ENCODE results near the gene ETFBKMT.

- TF ChIP-seq, protein P1, sequence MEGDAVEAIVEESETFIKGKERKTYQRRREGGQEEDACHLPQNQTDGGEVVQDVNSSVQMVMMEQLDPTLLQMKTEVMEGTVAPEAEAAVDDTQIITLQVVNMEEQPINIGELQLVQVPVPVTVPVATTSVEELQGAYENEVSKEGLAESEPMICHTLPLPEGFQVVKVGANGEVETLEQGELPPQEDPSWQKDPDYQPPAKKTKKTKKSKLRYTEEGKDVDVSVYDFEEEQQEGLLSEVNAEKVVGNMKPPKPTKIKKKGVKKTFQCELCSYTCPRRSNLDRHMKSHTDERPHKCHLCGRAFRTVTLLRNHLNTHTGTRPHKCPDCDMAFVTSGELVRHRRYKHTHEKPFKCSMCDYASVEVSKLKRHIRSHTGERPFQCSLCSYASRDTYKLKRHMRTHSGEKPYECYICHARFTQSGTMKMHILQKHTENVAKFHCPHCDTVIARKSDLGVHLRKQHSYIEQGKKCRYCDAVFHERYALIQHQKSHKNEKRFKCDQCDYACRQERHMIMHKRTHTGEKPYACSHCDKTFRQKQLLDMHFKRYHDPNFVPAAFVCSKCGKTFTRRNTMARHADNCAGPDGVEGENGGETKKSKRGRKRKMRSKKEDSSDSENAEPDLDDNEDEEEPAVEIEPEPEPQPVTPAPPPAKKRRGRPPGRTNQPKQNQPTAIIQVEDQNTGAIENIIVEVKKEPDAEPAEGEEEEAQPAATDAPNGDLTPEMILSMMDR (IDR thresholded peaks at IDR 0.05; ENCODE audit: low read depth, low read length, poor library complexity, severe bottlenecking), result no peak
- no peak for TF ChIP-seq EZH2phosphoT487 (IDR thresholded peaks at IDR 0.05; ENCODE audit: borderline replicate concordance, low read length)
These were observed 13.0 kb downstream of the ETFBKMT start for GRCh38 chr12:31672521-31672920.

All from DOHH2 (cell line).